Calu3 (cell line): ENCODE measurements around the gene CD2AP. TPM values are rescaled to one million over a fixed set of nuclear protein-coding genes. Genes with fewer than 3 reads are reported as not detected.

Source experiments
- BruUV-seq: library from RNA; stranded (reverse); fragments of 400-500 nt; replicated peaks from 2 replicates; lab custom pipeline; 2021; lab: Mats Ljungman, UMichigan
- CTCF ChIA-PET: fragments of 300-600 bp; sonication (Branson Sonifier 250); formaldehyde crosslinking; loops from one replicate; lab custom pipeline; 2022; ENCODE audit warnings: antibody characterized with exemption; lab: Charles Lee
- DNase-seq: peaks from one replicate; pipeline ENCODE4 v3.0.0; 2022
- H3K27ac Mint-ChIP-seq: one replicate; pipeline ENCODE4 v1.8.0; 2022; ENCODE audit warnings: mixed read lengths; ENCODE audit not compliant: unreplicated experiment
- H3K27me3 Mint-ChIP-seq: one replicate; pipeline ENCODE4 v1.8.0; 2022; ENCODE audit warnings: mixed read lengths; ENCODE audit not compliant: unreplicated experiment
- H3K36me3 Mint-ChIP-seq: one replicate; pipeline ENCODE4 v1.8.0; 2022; ENCODE audit warnings: mild to moderate bottlenecking, moderate library complexity, mixed read lengths; ENCODE audit not compliant: insufficient read depth, unreplicated experiment
- H3K4me1 Mint-ChIP-seq: one replicate; pipeline ENCODE4 v1.8.0; 2022; ENCODE audit warnings: mild to moderate bottlenecking, low read depth, mixed read lengths; ENCODE audit not compliant: unreplicated experiment
- H3K4me3 Mint-ChIP-seq: one replicate; pipeline ENCODE4 v1.8.0; 2022; ENCODE audit warnings: mild to moderate bottlenecking, low read depth, moderate library complexity, mixed read lengths; ENCODE audit not compliant: unreplicated experiment
- H3K9me3 Mint-ChIP-seq: one replicate; pipeline ENCODE4 v1.8.0; 2022; ENCODE audit warnings: low read depth, mixed read lengths; ENCODE audit not compliant: unreplicated experiment
- CTCF ChIP-seq: fragments of 200-600 bp; IDR thresholded peaks from one replicate; pipeline ENCODE4 v1.8.0; 2022; ENCODE audit warnings: antibody characterized with exemption; ENCODE audit not compliant: unreplicated experiment
- intact Hi-C: fragments of 100-400 bp; cut with micrococcal nuclease; formaldehyde crosslinking; loops from one replicate; pipeline ENCODE4 v1.10.0; 2022; ENCODE audit not compliant: unreplicated experiment
- total RNA-seq: library from RNA; stranded (reverse); gene quantifications from 2 replicates; pipeline ENCODE4 v1.2.3, GENCODE V29; 2022

The CD2AP gene
- total RNA-seq, 1 experiment from 2014 or later: 105 TPM

- CTCF ChIA-PET: interaction anchor here (0.5 kb wide), 1 partner anchor 147 kb away, joined by 6 read pairs; no protein-coding TSS in a partner anchor
- peaks cover 13% of the 10 kb centered on the region for H3K36me3 Mint-ChIP-seq
- H3K9me3 Mint-ChIP-seq: no peaks in the 10 kb centered on the region
- H3K27ac Mint-ChIP-seq: no peak overlapping the region
- no TSS peak for BruUV-seq
- H3K27me3 Mint-ChIP-seq: no peaks in the 10 kb centered on the region
- peaks cover 69% of the 10 kb centered on the region for H3K4me1 Mint-ChIP-seq
- no peak for DNase-seq
- intact Hi-C loops: no loop called here
- no peak overlapping the region for H3K4me3 Mint-ChIP-seq
- no peak for TF ChIP-seq CTCF
Measured at GRCh38 chr6:47502920-47503319, 25.3 kb downstream of the CD2AP start.

- Mint-ChIP-seq H3K27me3 (no peaks in the 10 kb centered on the region), H3K4me3 (no peak overlapping the region), H3K4me1 (peaks cover 35% of the 10 kb centered on the region), H3K9me3 (peaks cover 6% of the 10 kb centered on the region), H3K27ac (peak overlapping the region; percentile 27), H3K36me3 (peaks cover 59% of the 10 kb centered on the region)
- no peak for TF ChIP-seq CTCF
- no TSS peak for BruUV-seq
- intact Hi-C loops: no loop called here
- CTCF ChIA-PET: no interaction called here
- no peak for DNase-seq
Measured at GRCh38 chr6:47509937-47510336, 32.3 kb downstream of the CD2AP start.

GRCh38 chr6:47512872-47513271 is 35.3 kb downstream of the CD2AP start:
- no peak overlapping the region for H3K4me3 Mint-ChIP-seq
- H3K36me3 Mint-ChIP-seq: peaks cover 72% of the 10 kb centered on the region
- peaks cover 23% of the 10 kb centered on the region for H3K4me1 Mint-ChIP-seq
- no peak overlapping the region for H3K27ac Mint-ChIP-seq
- CTCF ChIA-PET: interaction anchor here (1.3 kb wide), 1 partner anchor 12 kb away, joined by 3 read pairs; no protein-coding TSS in a partner anchor
- no TSS peak for BruUV-seq
- H3K9me3 Mint-ChIP-seq: peaks cover 6% of the 10 kb centered on the region
- no peaks in the 10 kb centered on the region for H3K27me3 Mint-ChIP-seq
- no peak for DNase-seq
- TF ChIP-seq CTCF: no peak
- intact Hi-C loops: no loop called here

GRCh38 chr6:47519279-47519678 is 41.7 kb downstream of the CD2AP start:
- no peak for TF ChIP-seq CTCF
- intact Hi-C loops: no loop called here
- no peak for DNase-seq
- Mint-ChIP-seq H3K27me3 (no peaks in the 10 kb centered on the region), H3K4me3 (no peak overlapping the region), H3K27ac (peak overlapping the region; percentile 13), H3K9me3 (no peaks in the 10 kb centered on the region), H3K36me3 (peaks cover 25% of the 10 kb centered on the region), H3K4me1 (peaks cover 37% of the 10 kb centered on the region)
- CTCF ChIA-PET: interaction anchor here (0.7 kb wide), 1 partner anchor 367 kb away, joined by 5 read pairs; no protein-coding TSS in a partner anchor
- no TSS peak for BruUV-seq
